GM10847 (cell line): ENCODE measurements around the gene RPS27A.

ENCODE experiments used
- POLR2A ChIP-seq: IDR thresholded peaks from 2 replicates; pipeline ENCODE4 v1.6.1; 2011; ENCODE audit not compliant: insufficient read length; ENCODE audit errors: extremely low read depth

Gene RPS27A

GRCh38 chr2:55232084-55232862 lies at the start of gene RPS27A, which contains the start of gene CLHC1:
Gene RPS27A (plus strand): TSS chr2:55232688. CDS start chr2:55232825, 137 bp downstream.
Gene CLHC1 (minus strand): TSS chr2:55232293. CDS start chr2:55222411, 9,882 bp downstream.
- TF ChIP-seq POLR2A: peak; percentile 92

- TF ChIP-seq POLR2A: no peak
Measured at GRCh38 chr2:55196526-55196925, 36.0 kb upstream of the RPS27A start.

GRCh38 chr2:55200416-55200815 lies 32.1 kb upstream of the RPS27A start:
- TF ChIP-seq POLR2A: no peak

- no peak for TF ChIP-seq POLR2A
Measured at GRCh38 chr2:55204536-55204935, 28.0 kb upstream of the RPS27A start.

GRCh38 chr2:55204950-55205349 lies 27.5 kb upstream of the RPS27A start:
- no peak for TF ChIP-seq POLR2A

GRCh38 chr2:55213822-55214221 lies 18.7 kb upstream of the RPS27A start:
- no peak for TF ChIP-seq POLR2A

GRCh38 chr2:55223958-55224760 lies 8.3 kb upstream of the RPS27A start:
- no peak for TF ChIP-seq POLR2A

GRCh38 chr2:55224761-55225261 lies 7.7 kb upstream of the RPS27A start:
- TF ChIP-seq POLR2A: no peak

GRCh38 chr2:55225481-55226020 lies 6.9 kb upstream of the RPS27A start:
- TF ChIP-seq POLR2A: no peak

GRCh38 chr2:55228226-55228563 lies 4.3 kb upstream of the RPS27A start:
- TF ChIP-seq POLR2A: no peak

- TF ChIP-seq POLR2A: no peak
Measured at GRCh38 chr2:55229221-55229620, 3.3 kb upstream of the RPS27A start.

- TF ChIP-seq POLR2A: no peak
Measured at GRCh38 chr2:55230551-55230950, 1.9 kb upstream of the RPS27A start.

- no peak for TF ChIP-seq POLR2A
Measured at GRCh38 chr2:55231546-55232083, 873 bp upstream of the RPS27A start.

GRCh38 chr2:55232863-55233657 lies 572 bp downstream of the RPS27A start:
- TF ChIP-seq POLR2A: no peak

GRCh38 chr2:55233658-55233940 lies 1.1 kb downstream of the RPS27A start:
- TF ChIP-seq POLR2A: no peak
